Measurements from ENCODE around the gene ATP1A4. TPM values are rescaled to one million over a fixed set of nuclear protein-coding genes. Genes with fewer than 3 reads are reported as not detected.

The ATP1A4 gene
- total RNA-seq, 2 donors from 2014 or later, result 0.68 to 1.1 TPM

DNA sequence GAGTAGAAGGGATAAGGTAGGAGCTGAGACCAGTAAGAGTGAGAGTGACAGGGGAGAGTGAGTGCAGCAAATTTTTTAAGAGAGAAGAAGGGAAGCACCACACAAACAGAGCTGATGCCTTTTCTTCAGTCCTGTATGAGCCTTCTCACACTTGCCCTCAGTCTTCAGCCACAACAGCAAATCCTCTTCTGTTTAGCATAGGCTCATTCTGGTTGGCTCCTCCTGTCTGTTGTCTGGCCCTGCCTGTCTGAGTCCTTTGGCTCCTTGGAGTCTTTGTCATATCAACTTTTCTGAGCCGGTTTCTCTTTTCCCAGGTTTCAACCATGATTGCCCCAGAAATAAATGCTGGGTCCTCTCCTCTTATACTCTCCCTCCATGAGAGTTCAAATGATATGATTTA, 26.3 kb downstream of the ATP1A4 start:
- no peak overlapping the region for H3K4me3 ChIP-seq
- no peaks in the 10 kb centered on the region for H3K36me3 ChIP-seq
- DNase-seq (ENCODE audit: low spot score), result no peak
- no peaks in the 10 kb centered on the region for H3K4me1 ChIP-seq (ENCODE audit: control insufficient read depth in 1 of 2, low read depth in 2 of 2)
- no peak for TF ChIP-seq CTCF (IDR thresholded peaks at IDR 0.05)
- no peak for ATAC-seq (ENCODE audit: insufficient number of reproducible peaks, low FRiP score, low read depth)
- no peaks in the 10 kb centered on the region for H3K9me3 ChIP-seq
- no peaks in the 10 kb centered on the region for H3K27me3 ChIP-seq (replicated peaks; ENCODE audit: insufficient read depth)
- H3K27ac ChIP-seq, result no peak overlapping the region

DNA sequence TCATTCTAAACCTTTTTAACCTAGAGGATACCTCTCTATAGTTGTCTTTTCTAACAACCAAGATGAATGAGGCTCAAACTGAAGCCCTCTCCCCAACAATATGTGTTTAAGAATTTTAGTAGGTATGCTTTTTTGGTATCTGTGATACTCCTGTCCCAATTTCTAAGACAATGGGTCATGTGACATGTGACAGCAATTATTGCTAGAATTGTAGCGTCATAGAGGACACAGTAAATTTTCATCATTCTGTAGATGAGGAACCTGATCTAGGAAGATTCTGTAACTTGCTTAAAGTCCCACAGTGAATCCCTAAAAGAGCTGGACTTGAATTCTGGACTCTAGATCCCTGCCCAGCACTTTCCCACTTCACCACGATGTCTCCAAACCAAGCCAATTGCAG, 27.3 kb downstream of the ATP1A4 start:
- H3K36me3 ChIP-seq, result no peaks in the 10 kb centered on the region
- no peak for TF ChIP-seq CTCF (IDR thresholded peaks at IDR 0.05)
- DNase-seq (ENCODE audit: low spot score) (no peak), ATAC-seq (ENCODE audit: insufficient number of reproducible peaks, low FRiP score, low read depth) (no peak)
- H3K27ac ChIP-seq, result no peak overlapping the region
- H3K4me1 ChIP-seq (ENCODE audit: control insufficient read depth in 1 of 2, low read depth in 2 of 2), result no peaks in the 10 kb centered on the region
- H3K27me3 ChIP-seq (replicated peaks; ENCODE audit: insufficient read depth), result no peaks in the 10 kb centered on the region
- no peak overlapping the region for H3K4me3 ChIP-seq
- no peaks in the 10 kb centered on the region for H3K9me3 ChIP-seq

GRCh38 chr1:160179336-160179735, 27.9 kb downstream of the ATP1A4 start:
- Histone ChIP-seq H3K27ac (no peak overlapping the region), H3K36me3 (no peaks in the 10 kb centered on the region), H3K9me3 (no peaks in the 10 kb centered on the region), H3K4me3 (no peak overlapping the region), H3K27me3 (replicated peaks; ENCODE audit: insufficient read depth) (no peaks in the 10 kb centered on the region), H3K4me1 (ENCODE audit: control insufficient read depth in 1 of 2, low read depth in 2 of 2) (no peaks in the 10 kb centered on the region)
- no peak for ATAC-seq (ENCODE audit: insufficient number of reproducible peaks, low FRiP score, low read depth)
- no peak for DNase-seq (ENCODE audit: low spot score)
- TF ChIP-seq CTCF (IDR thresholded peaks at IDR 0.05), result no peak

DNA sequence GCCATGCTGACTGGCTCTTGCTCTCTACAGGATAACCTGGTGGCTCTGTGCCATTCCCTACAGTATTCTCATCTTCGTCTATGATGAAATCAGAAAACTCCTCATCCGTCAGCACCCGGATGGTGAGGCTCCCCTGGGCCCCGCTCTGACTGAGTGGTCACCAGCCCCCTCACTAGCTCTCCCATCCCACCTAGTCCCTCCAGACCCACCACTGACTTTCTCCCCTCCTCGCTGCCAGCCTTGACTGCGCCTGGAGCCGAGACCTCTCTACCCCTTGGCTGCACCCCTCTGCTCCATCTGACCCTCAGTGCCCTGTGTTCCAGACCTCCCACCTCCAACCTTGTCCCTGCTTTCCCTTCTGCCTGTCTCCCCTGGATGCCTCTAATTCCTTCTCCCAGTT, 34.8 kb downstream of the ATP1A4 start:
- no peaks in the 10 kb centered on the region for H3K9me3 ChIP-seq
- H3K27ac ChIP-seq, result no peak overlapping the region
- DNase-seq (ENCODE audit: low spot score) (no peak), ATAC-seq (ENCODE audit: insufficient number of reproducible peaks, low FRiP score, low read depth) (no peak)
- H3K27me3 ChIP-seq (replicated peaks; ENCODE audit: insufficient read depth), result no peaks in the 10 kb centered on the region
- no peak overlapping the region for H3K4me3 ChIP-seq
- H3K4me1 ChIP-seq (ENCODE audit: control insufficient read depth in 1 of 2, low read depth in 2 of 2), result peaks cover 6 to 24% of the 10 kb centered on the region in 2 donors
- H3K36me3 ChIP-seq, result no peaks in the 10 kb centered on the region
- TF ChIP-seq CTCF (IDR thresholded peaks at IDR 0.05), result no peak

DNA sequence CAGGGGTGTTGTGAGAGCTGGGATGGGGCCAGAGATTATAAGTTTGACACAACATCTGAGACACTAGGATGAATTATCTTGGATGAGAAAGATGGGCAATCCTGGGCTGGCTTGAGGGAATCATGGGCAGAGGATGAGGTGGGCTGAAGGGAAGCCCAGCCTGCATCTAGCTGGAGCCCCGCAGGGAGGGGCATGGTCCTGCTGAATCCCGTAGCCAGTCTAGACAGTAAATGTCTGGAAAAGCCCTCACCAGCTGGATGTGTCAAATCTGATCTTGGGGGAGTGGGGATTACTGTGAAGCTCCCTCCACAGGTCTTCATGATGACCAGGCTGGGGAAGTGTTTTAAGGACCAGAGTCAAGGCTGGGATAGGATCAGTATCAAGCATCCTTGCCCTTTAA, 35.3 kb downstream of the ATP1A4 start:
- TF ChIP-seq CTCF (IDR thresholded peaks at IDR 0.05), result no peak
- Histone ChIP-seq H3K4me3 (no peak overlapping the region), H3K9me3 (no peaks in the 10 kb centered on the region), H3K36me3 (no peaks in the 10 kb centered on the region), H3K4me1 (ENCODE audit: control insufficient read depth in 1 of 2, low read depth in 2 of 2) (peaks cover 6 to 27% of the 10 kb centered on the region in 2 donors), H3K27me3 (replicated peaks; ENCODE audit: insufficient read depth) (no peaks in the 10 kb centered on the region), H3K27ac (no peak overlapping the region)
- ATAC-seq (ENCODE audit: insufficient number of reproducible peaks, low FRiP score, low read depth), result no peak
- DNase-seq (ENCODE audit: low spot score), result no peak
